GM19463 (cell line): Measurements from ENCODE around the gene ACKR3.

Experiments used
- ATAC-seq: cut with Tn5 transposase; IDR thresholded peaks from one replicate; pipeline ENCODE4 v1.9.1; 2021; ENCODE audit warnings: mild to moderate bottlenecking, moderate library complexity; ENCODE audit not compliant: unreplicated experiment

Gene ACKR3

GRCh38 chr2:236568068-236568921 lies 1.3 kb upstream of the ACKR3 start:
- peak; percentile 38 for ATAC-seq

GRCh38 chr2:236568922-236569572 lies 578 bp upstream of the ACKR3 start:
- ATAC-seq: no peak

GRCh38 chr2:236570081-236570868 lies 650 bp downstream of the ACKR3 start:
- ATAC-seq: no peak

GRCh38 chr2:236571145-236571544 lies 1.5 kb downstream of the ACKR3 start:
- no peak for ATAC-seq

GRCh38 chr2:236572482-236572881 lies 2.9 kb downstream of the ACKR3 start:
- ATAC-seq: no peak

GRCh38 chr2:236573066-236573929 lies 3.7 kb downstream of the ACKR3 start:
- ATAC-seq: no peak

- no peak for ATAC-seq
Observed at GRCh38 chr2:236574000-236574399, 4.4 kb downstream of the ACKR3 start.

- ATAC-seq: no peak
Observed at GRCh38 chr2:236574424-236575145, 5.0 kb downstream of the ACKR3 start.

- no peak for ATAC-seq
Observed at GRCh38 chr2:236575510-236575909, 5.9 kb downstream of the ACKR3 start.

GRCh38 chr2:236576087-236576486 lies 6.5 kb downstream of the ACKR3 start:
- ATAC-seq: no peak

GRCh38 chr2:236576953-236577352 lies 7.3 kb downstream of the ACKR3 start:
- no peak for ATAC-seq

GRCh38 chr2:236577481-236578410 lies 8.1 kb downstream of the ACKR3 start:
- ATAC-seq: no peak

GRCh38 chr2:236578411-236578846 lies 8.8 kb downstream of the ACKR3 start:
- ATAC-seq: no peak

GRCh38 chr2:236579048-236579745 lies 9.6 kb downstream of the ACKR3 start:
- no peak for ATAC-seq

- ATAC-seq: no peak
Observed at GRCh38 chr2:236579746-236580315, 10.2 kb downstream of the ACKR3 start.

GRCh38 chr2:236580746-236581355 lies 11.2 kb downstream of the ACKR3 start:
- ATAC-seq: no peak

- ATAC-seq: no peak
Observed at GRCh38 chr2:236581546-236581945, 11.9 kb downstream of the ACKR3 start.
